CD4-positive, alpha-beta T cell (primary cell): Measurements from ENCODE around the gene SCYGR8. TPM values are rescaled to one million over a fixed set of nuclear protein-coding genes. Genes with fewer than 3 reads are reported as not detected.
A peak's percentile ranks its signal among the peaks of the same experiment; 100 is the strongest.

Experiments used
- ATAC-seq: fragments of 200-7000 bp; cut with Tn5 transposase; one replicate; pipeline ENCODE4 v1.10.0; 2022; ENCODE audit warnings: mild to moderate bottlenecking; ENCODE audit not compliant: poor library complexity
- CTCF ChIA-PET: fragments of 350-600 bp; sonication (Branson Sonifier 250); formaldehyde crosslinking; loops from one replicate; lab custom pipeline; 2021; ENCODE audit warnings: antibody characterized with exemption, inconsistent platforms; lab: Charles Lee
- POLR2A ChIA-PET: fragments of 350-600 bp; sonication (Branson Sonifier 250); formaldehyde crosslinking; loops from one replicate; lab custom pipeline; 2021; ENCODE audit warnings: antibody characterized with exemption, inconsistent platforms; lab: Charles Lee
- DNase-seq, 14 experiments: peaks; one replicate each; pipeline ENCODE4 v3.0.0-alpha.2; 2013 to 2020; ENCODE audit warnings: mixed read lengths in 2 of 14
- H3K27ac ChIP-seq, 2 donors: one replicate each; pipeline versions ENCODE4 v1.5.1 to v1.7.0; 2013; ENCODE audit warnings: low read length in 2 of 2, low read depth in 1 of 2, mild to moderate bottlenecking in 1 of 2
- H3K27me3 ChIP-seq, 2 experiments: 1 replicate in 1 of 2; 2 replicates in 1 of 2; pipeline versions ENCODE4 v1.6.1 to v1.7.0; 2013; ENCODE audit warnings: low read length in 2 of 2, control low read depth in 1 of 2, mild to moderate bottlenecking in 1 of 2, moderate library complexity in 1 of 2; ENCODE audit not compliant: insufficient read depth in 2 of 2, control insufficient read depth in 1 of 2
- H3K36me3 ChIP-seq: one replicate; pipeline ENCODE4 v1.6.1; 2013; ENCODE audit warnings: low read length, control low read depth; ENCODE audit not compliant: insufficient read depth
- H3K4me1 ChIP-seq: one replicate; pipeline ENCODE4 v1.6.1; 2013; ENCODE audit warnings: low read length, control low read depth; ENCODE audit not compliant: insufficient read depth
- H3K4me3 ChIP-seq: one replicate; pipeline ENCODE4 v1.5.1; 2013; ENCODE audit warnings: mild to moderate bottlenecking, low read length, moderate library complexity
- H3K9me3 ChIP-seq, 2 experiments: 1 replicate in 1 of 2; 2 replicates in 1 of 2; pipeline versions ENCODE4 v1.6.1 to v1.7.0; 2013; ENCODE audit warnings: low read length in 2 of 2, mild to moderate bottlenecking in 2 of 2, control low read depth in 1 of 2, moderate library complexity in 1 of 2; ENCODE audit not compliant: control insufficient read depth in 1 of 2, insufficient read depth in 1 of 2
- H3K27ac Mint-ChIP-seq: one replicate; pipeline ENCODE4 v1.8.0; 2020; ENCODE audit warnings: mixed read lengths
- H3K27me3 Mint-ChIP-seq: one replicate; pipeline ENCODE4 v1.8.0; 2021; ENCODE audit warnings: mixed read lengths
- H3K36me3 Mint-ChIP-seq: one replicate; pipeline ENCODE4 v1.8.0; 2021; ENCODE audit warnings: low read depth, mixed read lengths
- H3K4me1 Mint-ChIP-seq: one replicate; pipeline ENCODE4 v1.8.0; 2021; ENCODE audit warnings: low read depth, mixed read lengths
- H3K4me3 Mint-ChIP-seq: one replicate; pipeline ENCODE4 v1.8.0; 2020; ENCODE audit warnings: mild to moderate bottlenecking, mixed read lengths
- H3K9me3 Mint-ChIP-seq: one replicate; pipeline ENCODE4 v1.8.0; 2020; ENCODE audit warnings: mixed read lengths
- intact Hi-C, 2 experiments: fragments of 100-400 bp; cut with DNase I in 1 of 2; cut with micrococcal nuclease in 1 of 2; formaldehyde crosslinking; loops; one replicate each; pipeline versions ENCODE4 v1.15.1 to v1.9.0; 2023 to 2025; cut with DNase I, micrococcal nuclease
- total RNA-seq, 174 experiments: library from RNA in 2 of 174; stranded (reverse) in 2 of 174; gene quantifications; one replicate each; pipeline ENCODE4 v1.2.3 and lab custom pipeline; 2021 to 2026
- TF ChIP-seq, protein P1 (sequence below): fragments of 200-600 bp; IDR thresholded peaks from one replicate; pipeline ENCODE4 v1.8.0; 2022; ENCODE audit warnings: antibody characterized with exemption, mild to moderate bottlenecking

The SCYGR8 gene
- total RNA-seq, 2 experiments from 2014 or later: not detected

DNA sequence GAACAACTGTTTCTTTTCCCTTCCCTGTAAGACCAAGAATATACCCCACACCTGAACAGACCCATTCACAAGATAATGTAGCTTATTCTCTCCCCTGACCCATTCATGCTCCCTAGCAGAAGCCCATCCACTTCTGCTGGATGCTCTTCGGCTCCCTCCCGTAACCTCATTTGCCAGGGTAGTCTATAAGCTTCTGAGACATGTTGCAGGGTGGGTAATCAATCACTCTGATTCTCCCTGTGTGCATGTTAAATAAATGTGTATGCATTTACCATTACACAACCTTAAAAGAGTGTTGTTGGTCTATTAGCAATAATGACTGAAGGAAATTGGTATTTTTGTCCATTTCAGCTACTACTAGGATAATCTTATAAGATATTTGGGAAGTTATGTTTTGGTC, 29.2 kb upstream of the SCYGR8 start:
- Histone ChIP-seq H3K9me3 (no peaks in the 10 kb centered on the region), H3K27me3 (peaks cover 13 to 29% of the 10 kb centered on the region in 2 experiments), H3K4me1 (peaks cover 6% of the 10 kb centered on the region), H3K36me3 (no peaks in the 10 kb centered on the region), H3K27ac (no peak overlapping the region), H3K4me3 (no peak overlapping the region)
- H3K4me3 Mint-ChIP-seq: no peak overlapping the region
- H3K27ac Mint-ChIP-seq: no peak overlapping the region
- H3K4me1 Mint-ChIP-seq: no peaks in the 10 kb centered on the region
- TF ChIP-seq, protein P1, sequence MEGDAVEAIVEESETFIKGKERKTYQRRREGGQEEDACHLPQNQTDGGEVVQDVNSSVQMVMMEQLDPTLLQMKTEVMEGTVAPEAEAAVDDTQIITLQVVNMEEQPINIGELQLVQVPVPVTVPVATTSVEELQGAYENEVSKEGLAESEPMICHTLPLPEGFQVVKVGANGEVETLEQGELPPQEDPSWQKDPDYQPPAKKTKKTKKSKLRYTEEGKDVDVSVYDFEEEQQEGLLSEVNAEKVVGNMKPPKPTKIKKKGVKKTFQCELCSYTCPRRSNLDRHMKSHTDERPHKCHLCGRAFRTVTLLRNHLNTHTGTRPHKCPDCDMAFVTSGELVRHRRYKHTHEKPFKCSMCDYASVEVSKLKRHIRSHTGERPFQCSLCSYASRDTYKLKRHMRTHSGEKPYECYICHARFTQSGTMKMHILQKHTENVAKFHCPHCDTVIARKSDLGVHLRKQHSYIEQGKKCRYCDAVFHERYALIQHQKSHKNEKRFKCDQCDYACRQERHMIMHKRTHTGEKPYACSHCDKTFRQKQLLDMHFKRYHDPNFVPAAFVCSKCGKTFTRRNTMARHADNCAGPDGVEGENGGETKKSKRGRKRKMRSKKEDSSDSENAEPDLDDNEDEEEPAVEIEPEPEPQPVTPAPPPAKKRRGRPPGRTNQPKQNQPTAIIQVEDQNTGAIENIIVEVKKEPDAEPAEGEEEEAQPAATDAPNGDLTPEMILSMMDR: no peak
- CTCF ChIA-PET: no interaction called here
- H3K27me3 Mint-ChIP-seq: peaks cover 32% of the 10 kb centered on the region
- H3K36me3 Mint-ChIP-seq: no peaks in the 10 kb centered on the region
- POLR2A ChIA-PET: no interaction called here
- ATAC-seq (no peak), DNase-seq (no peak)
- no peaks in the 10 kb centered on the region for H3K9me3 Mint-ChIP-seq
- intact Hi-C loops: no loop called here

DNA sequence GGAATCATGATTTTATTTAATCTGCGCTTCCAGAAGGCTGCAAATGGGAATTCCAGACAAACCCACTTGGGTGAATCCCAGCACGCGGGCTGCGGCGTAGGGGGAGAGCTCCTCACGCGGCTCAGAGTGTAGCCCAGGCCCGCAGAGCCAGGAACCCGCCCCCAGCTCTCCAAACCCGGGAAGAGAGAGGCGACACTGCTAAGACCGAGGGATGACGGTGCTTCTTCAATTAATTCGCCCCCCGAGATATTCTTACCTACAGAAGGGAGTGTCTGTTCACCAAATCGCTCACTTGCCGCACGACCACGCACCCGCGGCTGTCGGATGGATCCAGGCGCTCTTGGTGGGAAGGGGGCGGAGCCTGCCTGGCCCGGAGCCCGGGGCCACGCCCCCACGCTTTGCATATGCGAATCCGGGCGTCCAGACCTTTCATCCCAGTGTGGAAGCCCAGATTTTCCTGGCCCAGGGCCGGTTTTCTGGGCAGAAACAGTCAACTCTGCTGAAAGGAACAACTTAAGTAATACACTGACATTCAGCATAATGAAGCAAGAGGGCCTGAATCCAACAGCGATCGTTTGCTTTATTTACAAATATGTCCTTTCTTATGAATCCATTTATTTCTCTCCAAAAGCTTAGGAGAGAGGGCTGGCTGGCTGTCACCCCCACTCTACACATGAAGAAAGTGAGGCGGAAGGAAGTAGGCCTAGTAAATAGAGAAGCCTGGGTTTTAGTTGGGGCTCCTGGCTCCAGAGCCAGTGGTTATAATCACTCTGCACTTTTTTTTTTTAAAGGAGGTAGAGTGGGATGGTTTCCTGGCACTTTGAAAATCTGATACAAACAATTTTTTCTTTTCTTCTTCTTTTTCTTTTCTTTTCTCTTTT, 27.8 kb upstream of the SCYGR8 start, which contains the start of gene SLC19A3:
SLC19A3 (minus strand) TSS at position 342 of the 881 bp plus-strand sequence. CDS start 15,710 bp downstream, outside the sequence.
- Mint-ChIP-seq H3K9me3 (no peaks in the 10 kb centered on the region), H3K27me3 (peaks cover 46% of the 10 kb centered on the region), H3K4me3 (no peak within 1 kb of the TSS), H3K4me1 (no peaks in the 10 kb centered on the region), H3K27ac (no peak within 1 kb of the TSS), H3K36me3 (no peaks in the 10 kb centered on the region)
- no peak within 1 kb of the TSS for H3K4me3 ChIP-seq
- H3K27me3 ChIP-seq: peaks cover 13 to 25% of the 10 kb centered on the region in 2 experiments
- no peak within 1 kb of the TSS for H3K27ac ChIP-seq
- H3K9me3 ChIP-seq: no peaks in the 10 kb centered on the region
- ChIA-PET CTCF (no interaction called here), POLR2A (interaction anchor here (0.6 kb wide), 1 partner anchor 23 kb away, joined by 3 read pairs; no protein-coding TSS in a partner anchor)
- peak in 2 of 14 experiments; percentile 6 to 12 for DNase-seq
- H3K4me1 ChIP-seq: peaks cover 6% of the 10 kb centered on the region
- TF ChIP-seq, protein P1: no peak
- intact Hi-C loops: no loop called here
- no peak for ATAC-seq
- no peaks in the 10 kb centered on the region for H3K36me3 ChIP-seq

DNA sequence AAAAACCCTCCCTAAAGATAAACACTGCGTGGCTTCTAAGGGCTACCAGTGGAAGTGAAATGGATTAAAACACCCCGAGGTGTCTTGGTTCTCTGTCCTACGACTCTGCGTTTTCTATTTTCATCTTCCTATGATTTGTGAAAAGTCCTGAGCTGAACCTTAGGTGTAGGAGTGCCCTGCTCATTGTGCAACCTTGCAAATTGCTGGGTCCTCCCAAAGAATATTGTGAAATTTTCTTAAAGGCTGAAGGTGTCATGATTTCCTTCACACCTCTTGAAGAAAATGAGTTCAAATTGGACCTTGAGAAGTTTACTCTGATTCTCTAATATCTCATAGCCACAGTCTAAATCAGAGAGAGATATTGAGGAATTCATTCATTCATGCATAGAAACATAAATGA, 26.1 kb upstream of the SCYGR8 start:
- Histone ChIP-seq H3K36me3 (no peaks in the 10 kb centered on the region), H3K27ac (no peak overlapping the region), H3K9me3 (no peaks in the 10 kb centered on the region), H3K4me1 (peaks cover 6% of the 10 kb centered on the region), H3K4me3 (no peak overlapping the region), H3K27me3 (peaks cover 13 to 25% of the 10 kb centered on the region in 2 experiments)
- ChIA-PET CTCF (no interaction called here), POLR2A (no interaction called here)
- intact Hi-C loops: no loop called here
- TF ChIP-seq, protein P1: no peak
- Mint-ChIP-seq H3K27me3 (peaks cover 43% of the 10 kb centered on the region), H3K27ac (no peak overlapping the region), H3K4me3 (no peak overlapping the region), H3K36me3 (no peaks in the 10 kb centered on the region), H3K4me1 (no peaks in the 10 kb centered on the region), H3K9me3 (no peaks in the 10 kb centered on the region)
- DNase-seq (no peak), ATAC-seq (no peak)
